ENCODE measurements around the gene PRELP.
"Not testable (repeated sequence)": the region's sequence is repeated elsewhere in the genome, so short reads cannot be mapped to it uniquely, and the experiment has no call there.

DNA sequence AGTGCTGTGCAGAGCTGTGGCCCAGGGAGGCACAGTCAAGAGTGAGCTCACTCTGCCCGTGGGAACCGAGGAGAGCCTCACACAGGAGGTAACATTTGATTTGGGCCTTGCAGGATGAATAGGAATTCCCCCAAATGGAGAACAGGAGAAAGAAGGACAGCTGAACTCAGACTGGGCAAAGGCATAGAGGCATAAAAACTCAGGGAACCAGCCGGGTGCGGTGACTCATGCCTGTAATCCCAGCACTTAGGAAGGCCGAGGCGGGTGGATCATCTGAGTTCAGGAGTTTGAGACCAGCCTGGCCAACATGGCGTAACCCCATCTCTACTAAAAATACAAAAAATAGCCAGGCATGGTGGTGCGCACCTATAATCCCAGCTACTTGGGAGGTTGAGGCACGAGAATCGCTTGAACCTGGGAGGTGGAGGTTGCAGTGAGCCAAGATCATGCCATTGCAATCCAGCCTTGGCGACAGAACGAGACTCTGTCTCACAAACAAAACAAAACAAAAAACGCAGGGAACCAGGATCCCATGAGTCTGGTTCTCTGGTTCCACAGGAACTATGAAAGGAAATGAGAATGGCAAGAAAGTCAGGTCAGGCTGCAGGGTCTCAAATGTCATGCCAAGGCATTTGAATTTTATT, 8.6 kb upstream of the PRELP start:
- not testable (repeated sequence) for TF ChIP-seq POLR2A (IDR thresholded peaks at IDR 0.05)
- TF ChIP-seq, protein P1, sequence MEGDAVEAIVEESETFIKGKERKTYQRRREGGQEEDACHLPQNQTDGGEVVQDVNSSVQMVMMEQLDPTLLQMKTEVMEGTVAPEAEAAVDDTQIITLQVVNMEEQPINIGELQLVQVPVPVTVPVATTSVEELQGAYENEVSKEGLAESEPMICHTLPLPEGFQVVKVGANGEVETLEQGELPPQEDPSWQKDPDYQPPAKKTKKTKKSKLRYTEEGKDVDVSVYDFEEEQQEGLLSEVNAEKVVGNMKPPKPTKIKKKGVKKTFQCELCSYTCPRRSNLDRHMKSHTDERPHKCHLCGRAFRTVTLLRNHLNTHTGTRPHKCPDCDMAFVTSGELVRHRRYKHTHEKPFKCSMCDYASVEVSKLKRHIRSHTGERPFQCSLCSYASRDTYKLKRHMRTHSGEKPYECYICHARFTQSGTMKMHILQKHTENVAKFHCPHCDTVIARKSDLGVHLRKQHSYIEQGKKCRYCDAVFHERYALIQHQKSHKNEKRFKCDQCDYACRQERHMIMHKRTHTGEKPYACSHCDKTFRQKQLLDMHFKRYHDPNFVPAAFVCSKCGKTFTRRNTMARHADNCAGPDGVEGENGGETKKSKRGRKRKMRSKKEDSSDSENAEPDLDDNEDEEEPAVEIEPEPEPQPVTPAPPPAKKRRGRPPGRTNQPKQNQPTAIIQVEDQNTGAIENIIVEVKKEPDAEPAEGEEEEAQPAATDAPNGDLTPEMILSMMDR (IDR thresholded peaks at IDR 0.05) = not testable (repeated sequence)

Measured in breast epithelium (tissue), 3 donors.